Naive thymus-derived CD4-positive, alpha-beta T cell (primary cell): ENCODE measurements around the gene KMT2E. TPM values are rescaled to one million over a fixed set of nuclear protein-coding genes. Genes with fewer than 3 reads are reported as not detected.
A peak's percentile ranks its signal among the peaks of the same experiment; 100 is the strongest.

ENCODE experiments used
- ATAC-seq: fragments of 150-1000 bp; cut with Tn5 transposase; 2 replicates; pipeline ENCODE4 v1.10.0; 2021; ENCODE audit warnings: mild to moderate bottlenecking, moderate library complexity
- CTCF ChIA-PET: fragments of 350-600 bp; sonication (Branson Sonifier 250); formaldehyde crosslinking; loops from one replicate; lab custom pipeline; 2021; ENCODE audit warnings: antibody characterized with exemption; lab: Charles Lee
- POLR2A ChIA-PET: fragments of 350-600 bp; sonication (Branson Sonifier 250); formaldehyde crosslinking; loops from one replicate; lab custom pipeline; 2021; ENCODE audit warnings: antibody characterized with exemption, inconsistent platforms; lab: Charles Lee
- DNase-seq, 9 donors: peaks; one replicate each; pipeline versions ENCODE4 v3.0.0 to v3.0.0-alpha.2; 2020 to 2022; ENCODE audit warnings: mixed read lengths in 1 of 9
- H3K27ac ChIP-seq: one replicate; pipeline ENCODE4 v1.7.0; 2013; ENCODE audit warnings: mild to moderate bottlenecking, low read depth, low read length, moderate library complexity
- H3K27me3 ChIP-seq, 2 donors: one replicate each; pipeline ENCODE4 v1.7.0; 2013; ENCODE audit warnings: low read length in 2 of 2, mild to moderate bottlenecking in 2 of 2, moderate library complexity in 2 of 2; ENCODE audit not compliant: control insufficient read depth in 2 of 2, insufficient read depth in 2 of 2
- H3K36me3 ChIP-seq, 3 experiments: 1 replicate in 2 of 3; 2 replicates in 1 of 3; pipeline ENCODE4 v1.7.0; 2013; ENCODE audit warnings: low read length in 3 of 3, mild to moderate bottlenecking in 3 of 3, moderate library complexity in 1 of 3; ENCODE audit not compliant: insufficient read depth in 3 of 3, control insufficient read depth in 2 of 3
- H3K4me1 ChIP-seq, 2 donors: one replicate each; pipeline ENCODE4 v1.7.0; 2013; ENCODE audit warnings: low read length in 2 of 2, mild to moderate bottlenecking in 2 of 2, moderate library complexity in 1 of 2; ENCODE audit not compliant: control insufficient read depth in 2 of 2, insufficient read depth in 2 of 2
- H3K4me3 ChIP-seq: 2 replicates; pipeline ENCODE4 v1.7.0; 2013; ENCODE audit warnings: mild to moderate bottlenecking, low read length
- H3K9me3 ChIP-seq, 3 experiments: 1 replicate in 2 of 3; 2 replicates in 1 of 3; pipeline ENCODE4 v1.7.0; 2013; ENCODE audit warnings: low read length in 3 of 3; ENCODE audit not compliant: control insufficient read depth in 2 of 3
- H3K27ac Mint-ChIP-seq, 9 donors: one replicate each; pipeline ENCODE4 v1.8.0; 2020 to 2022; ENCODE audit warnings: mixed read lengths in 9 of 9, mild to moderate bottlenecking in 8 of 9, moderate library complexity in 5 of 9, inconsistent platforms in 2 of 9
- H3K27me3 Mint-ChIP-seq, 5 donors: one replicate each; pipeline ENCODE4 v1.8.0; 2021 to 2022; ENCODE audit warnings: mixed read lengths in 5 of 5, mild to moderate bottlenecking in 1 of 5
- H3K36me3 Mint-ChIP-seq, 5 donors: one replicate each; pipeline ENCODE4 v1.8.0; 2020 to 2022; ENCODE audit warnings: mixed read lengths in 5 of 5, mild to moderate bottlenecking in 3 of 5, inconsistent platforms in 1 of 5
- H3K4me1 Mint-ChIP-seq, 7 donors: one replicate each; pipeline ENCODE4 v1.8.0; 2020 to 2022; ENCODE audit warnings: mixed read lengths in 7 of 7, mild to moderate bottlenecking in 3 of 7, inconsistent platforms in 1 of 7
- H3K4me3 Mint-ChIP-seq, 10 donors: one replicate each; pipeline ENCODE4 v1.8.0; 2020 to 2022; ENCODE audit warnings: mild to moderate bottlenecking in 10 of 10, mixed read lengths in 10 of 10, moderate library complexity in 6 of 10, inconsistent platforms in 2 of 10
- H3K9me3 Mint-ChIP-seq, 11 donors: one replicate each; pipeline ENCODE4 v1.8.0; 2020 to 2022; ENCODE audit warnings: mixed read lengths in 11 of 11, mild to moderate bottlenecking in 4 of 11, inconsistent platforms in 1 of 11, moderate library complexity in 1 of 11
- intact Hi-C, 2 donors: fragments of 100-400 bp; cut with micrococcal nuclease; formaldehyde crosslinking; loops; one replicate each; pipeline ENCODE4 v1.15.1; 2023
- polyA plus RNA-seq, 2 donors: library from polyadenylated mRNA; unstranded; fragments of 300-500 nt; fragmentation: Illumina TruSeq; gene quantifications; one replicate each; pipeline ENCODE4 v1.2.3, GENCODE V29; 2021
- total RNA-seq, 6 experiments: library from RNA in 5 of 6; stranded (reverse) in 5 of 6; gene quantifications; 1 replicate in 5 of 6; 2 replicates in 1 of 6; pipeline ENCODE4 v1.2.3 and lab custom pipeline; 2021 to 2026

The KMT2E gene
- total and polyA plus RNA-seq, 7 experiments from 2014 or later = 129 to 221 (median 195) TPM

DNA sequence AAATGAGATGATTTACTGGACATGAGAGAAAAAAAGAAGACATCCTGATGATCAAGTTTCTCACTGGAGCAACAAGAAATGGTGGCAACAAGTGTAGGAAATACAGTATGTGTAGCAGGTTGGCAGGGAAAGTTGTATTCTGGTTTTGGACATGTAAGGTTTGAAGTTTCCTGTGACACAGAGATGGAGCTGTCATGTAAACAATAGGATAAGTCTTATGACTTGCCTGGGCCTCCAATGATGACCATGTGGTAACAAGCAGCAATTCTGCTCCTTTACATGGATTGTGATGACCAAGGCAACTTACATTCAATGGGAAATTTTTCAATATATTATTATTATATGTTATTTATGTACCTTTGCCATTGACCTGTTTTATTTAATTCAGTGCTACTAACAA, 125.4 kb downstream of the KMT2E start:
- peak overlapping the region in 1 of 9 donors; percentile 46 for H3K27ac Mint-ChIP-seq
- H3K36me3 Mint-ChIP-seq = peaks cover 15 to 44% (median 26%) of the 10 kb centered on the region in 5 donors
- H3K4me1 ChIP-seq = no peaks in the 10 kb centered on the region
- H3K36me3 ChIP-seq = peaks cover 6 to 61% (median 18%) of the 10 kb centered on the region in 3 experiments
- H3K4me1 Mint-ChIP-seq = peaks cover 0 to 30% (median 18%) of the 10 kb centered on the region in 7 donors
- no peak for ATAC-seq
- H3K27ac ChIP-seq = no peak overlapping the region
- intact Hi-C loops = no loop called here
- no peak overlapping the region for H3K4me3 Mint-ChIP-seq
- H3K27me3 ChIP-seq = no peaks in the 10 kb centered on the region
- no peaks in the 10 kb centered on the region for H3K27me3 Mint-ChIP-seq
- no peak overlapping the region for H3K4me3 ChIP-seq
- no peaks in the 10 kb centered on the region for H3K9me3 Mint-ChIP-seq
- ChIA-PET CTCF (interaction anchor here (0.6 kb wide), 1 partner anchor 42 kb away, joined by 4 read pairs; no protein-coding TSS in a partner anchor), POLR2A (no interaction called here)
- H3K9me3 ChIP-seq = no peaks in the 10 kb centered on the region
- no peak for DNase-seq

DNA sequence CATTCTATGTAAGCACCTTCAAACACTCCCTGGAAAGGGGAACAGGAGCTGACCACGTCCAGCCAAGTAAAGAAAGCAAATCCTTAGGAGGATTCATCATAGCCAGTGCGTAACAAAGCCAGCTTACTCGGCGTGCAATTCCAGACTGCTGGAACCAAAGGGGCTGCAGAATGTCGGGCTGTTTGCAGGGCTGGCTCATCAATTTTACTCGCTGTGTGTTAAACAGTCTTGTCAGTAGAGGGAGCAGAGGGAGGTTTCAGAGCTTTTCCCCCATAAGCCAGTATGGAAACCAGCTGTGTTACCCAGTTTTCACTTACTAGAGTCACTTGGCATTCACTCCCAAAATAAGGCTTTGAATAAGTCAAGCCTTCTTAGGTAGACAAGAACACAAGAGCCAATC, 127.1 kb downstream of the KMT2E start:
- H3K4me1 Mint-ChIP-seq = peaks cover 0 to 27% (median 13%) of the 10 kb centered on the region in 7 donors
- intact Hi-C loops = loop anchor here in 1 of 2 donors (1.0 kb wide), 2 partner anchors 195 to 288 kb away; no protein-coding TSS in a partner anchor

DNA sequence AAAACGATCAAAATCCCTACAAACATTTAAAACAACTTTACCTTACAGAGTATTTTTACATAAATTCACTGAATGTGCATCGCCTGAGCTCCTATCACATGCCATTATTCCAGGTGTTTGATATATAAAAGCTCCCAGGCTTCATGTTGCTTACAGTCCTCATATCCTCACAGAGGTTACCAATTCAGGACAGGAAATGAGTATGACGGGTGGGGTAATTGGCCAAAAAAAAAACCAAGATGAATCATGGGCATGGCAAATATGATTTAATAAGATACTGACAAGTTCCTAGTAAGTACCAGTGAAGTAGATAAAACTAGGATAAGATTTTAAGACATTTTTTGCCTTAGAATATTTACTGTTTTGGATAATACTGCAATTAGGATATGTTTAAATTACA, 135.8 kb downstream of the KMT2E start:
- Histone ChIP-seq H3K36me3 (peaks cover 0 to 16% (median 0%) of the 10 kb centered on the region in 3 experiments), H3K4me3 (no peak overlapping the region), H3K4me1 (no peaks in the 10 kb centered on the region), H3K9me3 (no peaks in the 10 kb centered on the region), H3K27ac (no peak overlapping the region), H3K27me3 (no peaks in the 10 kb centered on the region)
- Mint-ChIP-seq H3K27me3 (no peaks in the 10 kb centered on the region), H3K9me3 (no peaks in the 10 kb centered on the region), H3K36me3 (peaks cover 0 to 31% (median 5%) of the 10 kb centered on the region in 5 donors), H3K27ac (peak overlapping the region in 1 of 9 donors; percentile 38), H3K4me3 (no peak overlapping the region), H3K4me1 (peaks cover 0 to 10% (median 5%) of the 10 kb centered on the region in 7 donors)
- POLR2A ChIA-PET = no interaction called here
- DNase-seq = no peak
- CTCF ChIA-PET = no interaction called here
- ATAC-seq = no peak
- intact Hi-C loops = no loop called here

More for the DNA sequence above, 127.1 kb downstream of the KMT2E start:
- POLR2A ChIA-PET = interaction anchor here (0.6 kb wide), 1 partner anchor 151 kb away, joined by 3 read pairs; no protein-coding TSS in a partner anchor
- no peak overlapping the region for H3K4me3 Mint-ChIP-seq
- ATAC-seq = no peak
- no peaks in the 10 kb centered on the region for H3K27me3 Mint-ChIP-seq
- no peaks in the 10 kb centered on the region for H3K9me3 Mint-ChIP-seq
- peak in 2 of 9 donors; percentile 7 to 12 for DNase-seq
- Histone ChIP-seq H3K27ac (no peak overlapping the region), H3K27me3 (no peaks in the 10 kb centered on the region), H3K4me1 (no peaks in the 10 kb centered on the region), H3K4me3 (no peak overlapping the region), H3K36me3 (peaks cover 6 to 63% (median 18%) of the 10 kb centered on the region in 3 experiments), H3K9me3 (no peaks in the 10 kb centered on the region)
- no peak overlapping the region for H3K27ac Mint-ChIP-seq
- CTCF ChIA-PET = no interaction called here
- H3K36me3 Mint-ChIP-seq = peaks cover 13 to 49% (median 20%) of the 10 kb centered on the region in 5 donors

DNA sequence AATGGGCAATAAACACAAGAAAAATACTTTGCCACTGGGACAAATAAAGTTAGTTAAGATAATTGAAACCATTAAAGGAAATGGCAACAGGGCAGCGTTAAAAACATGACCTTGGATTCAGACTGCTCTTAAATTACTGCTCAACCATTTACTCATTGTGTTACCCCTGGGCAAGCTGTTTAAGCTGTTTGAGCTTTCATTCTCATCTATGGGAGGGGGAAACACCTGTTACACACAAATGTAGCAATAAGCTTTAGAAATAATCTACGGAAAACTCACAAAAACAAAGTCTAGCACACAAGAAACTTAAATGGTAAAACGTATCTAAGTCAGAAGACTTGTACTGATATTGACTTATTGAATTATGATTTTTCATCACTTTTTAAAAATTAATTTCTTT, 137.1 kb downstream of the KMT2E start:
- peaks cover 0 to 11% (median 6%) of the 10 kb centered on the region in 7 donors for H3K4me1 Mint-ChIP-seq
- no peak overlapping the region for H3K27ac ChIP-seq
- peaks cover 0 to 11% (median 0%) of the 10 kb centered on the region in 3 experiments for H3K36me3 ChIP-seq
- no peak overlapping the region for H3K4me3 ChIP-seq
- no peak overlapping the region for H3K27ac Mint-ChIP-seq
- H3K4me1 ChIP-seq = no peaks in the 10 kb centered on the region
- H3K9me3 Mint-ChIP-seq = no peaks in the 10 kb centered on the region
- intact Hi-C loops = no loop called here
- H3K9me3 ChIP-seq = no peaks in the 10 kb centered on the region
- no peak overlapping the region for H3K4me3 Mint-ChIP-seq
- ChIA-PET CTCF (interaction anchor here (0.7 kb wide), 1 partner anchor 182 kb away, joined by 3 read pairs; no protein-coding TSS in a partner anchor), POLR2A (no interaction called here)
- ATAC-seq (no peak), DNase-seq (no peak)
- H3K27me3 Mint-ChIP-seq = no peaks in the 10 kb centered on the region
- peaks cover 0 to 30% (median 7%) of the 10 kb centered on the region in 5 donors for H3K36me3 Mint-ChIP-seq
- H3K27me3 ChIP-seq = no peaks in the 10 kb centered on the region

DNA sequence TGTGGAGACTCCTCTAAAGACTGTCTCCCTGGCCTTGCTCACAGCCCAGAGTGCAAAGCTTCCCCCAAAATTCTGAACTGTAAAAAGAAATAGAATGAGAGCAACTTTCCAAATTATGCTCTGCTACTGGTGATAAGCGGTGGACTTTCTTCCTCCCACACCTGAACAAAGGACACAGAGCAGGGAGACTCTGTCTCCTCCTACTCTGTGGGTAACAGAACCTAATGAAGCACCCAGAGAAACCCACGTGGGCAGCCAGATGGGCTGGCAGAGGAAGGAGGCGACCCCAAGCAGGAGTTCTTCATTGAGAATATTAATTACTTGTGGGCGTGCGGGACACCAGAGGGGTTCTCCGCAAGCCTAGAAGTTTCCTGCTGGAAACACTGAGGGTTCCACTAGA, 139.5 kb downstream of the KMT2E start:
- intact Hi-C loops = loop anchor here (1.0 kb wide), 3 partner anchors 183 to 436 kb away; no protein-coding TSS in a partner anchor
- peaks cover 0 to 29% (median 9%) of the 10 kb centered on the region in 5 donors for H3K36me3 Mint-ChIP-seq
- POLR2A ChIA-PET = no interaction called here
- no peaks in the 10 kb centered on the region for H3K9me3 Mint-ChIP-seq
- Histone ChIP-seq H3K36me3 (peaks cover 0 to 16% (median 0%) of the 10 kb centered on the region in 3 experiments), H3K4me1 (no peaks in the 10 kb centered on the region), H3K27me3 (no peaks in the 10 kb centered on the region), H3K4me3 (no peak overlapping the region), H3K9me3 (no peaks in the 10 kb centered on the region), H3K27ac (no peak overlapping the region)
- no peak overlapping the region for H3K4me3 Mint-ChIP-seq
- H3K27me3 Mint-ChIP-seq = no peaks in the 10 kb centered on the region
- CTCF ChIA-PET = interaction anchor here (0.6 to 1.4 kb wide), 5 partner anchors 181 to 1466 kb away, joined by 3 to 4 read pairs (median 3); no protein-coding TSS in a partner anchor
- no peak for DNase-seq
- ATAC-seq = no peak
- peaks cover 2 to 14% (median 4%) of the 10 kb centered on the region in 7 donors for H3K4me1 Mint-ChIP-seq
- H3K27ac Mint-ChIP-seq = peak overlapping the region in 2 of 9 donors; percentile 25 to 37

DNA sequence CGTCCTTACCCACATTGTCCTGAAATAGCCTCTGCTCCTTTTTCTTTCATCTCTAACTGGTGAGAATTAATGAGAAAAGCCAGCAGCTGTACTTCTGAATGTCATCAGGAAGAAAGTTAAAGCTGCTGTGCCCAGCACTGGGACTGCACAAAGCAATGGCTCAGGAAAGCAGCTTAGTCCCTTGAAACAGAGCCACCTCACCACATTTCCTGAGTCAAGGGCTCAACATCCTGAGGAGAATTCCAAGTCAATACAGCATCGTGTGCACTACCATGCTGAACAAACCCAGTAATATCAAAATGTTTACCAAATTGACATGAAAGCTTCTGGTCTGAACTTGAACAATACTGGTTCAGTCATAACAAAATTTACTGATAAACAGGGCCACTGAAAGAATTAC, 140.1 kb downstream of the KMT2E start:
- H3K36me3 Mint-ChIP-seq = peaks cover 0 to 29% (median 9%) of the 10 kb centered on the region in 5 donors
- peak overlapping the region in 2 of 9 donors; percentile 3 to 25 for H3K27ac Mint-ChIP-seq
- H3K9me3 Mint-ChIP-seq = no peaks in the 10 kb centered on the region
- H3K4me3 Mint-ChIP-seq = no peak overlapping the region
- H3K36me3 ChIP-seq = peaks cover 0 to 16% (median 0%) of the 10 kb centered on the region in 3 experiments
- intact Hi-C loops = no loop called here
- H3K4me1 ChIP-seq = no peaks in the 10 kb centered on the region
- ATAC-seq (no peak), DNase-seq (no peak)
- no peak overlapping the region for H3K27ac ChIP-seq
- H3K4me1 Mint-ChIP-seq = peaks cover 2 to 14% (median 4%) of the 10 kb centered on the region in 7 donors
- CTCF ChIA-PET = interaction anchor here (0.6 to 1.4 kb wide), 5 partner anchors 141 to 1466 kb away, joined by 3 to 4 read pairs (median 3); no protein-coding TSS in a partner anchor
- no peaks in the 10 kb centered on the region for H3K27me3 ChIP-seq
- POLR2A ChIA-PET = no interaction called here
- H3K27me3 Mint-ChIP-seq = no peaks in the 10 kb centered on the region
- no peak overlapping the region for H3K4me3 ChIP-seq
- H3K9me3 ChIP-seq = no peaks in the 10 kb centered on the region
